Ishikawa (cell line): ENCODE data around the gene STRA6.

ENCODE experiments used
- CEBPB ChIP-seq: IDR thresholded peaks from 2 replicates; pipeline ENCODE4 v1.6.1; 2012
- CREB1 ChIP-seq: IDR thresholded peaks from 2 replicates; pipeline ENCODE4 v1.6.1; 2012; ENCODE audit warnings: low read depth
- EGR1 ChIP-seq: IDR thresholded peaks from 2 replicates; pipeline ENCODE4 v1.6.1; 2012
- EP300 ChIP-seq: IDR thresholded peaks from 2 replicates; pipeline ENCODE4 v1.6.1; 2012; ENCODE audit warnings: borderline replicate concordance
- FOXM1 ChIP-seq: IDR thresholded peaks from 2 replicates; pipeline ENCODE4 v1.6.1; 2012; ENCODE audit warnings: low read depth, borderline replicate concordance
- NFIC ChIP-seq: IDR thresholded peaks from 2 replicates; pipeline ENCODE4 v1.6.1; 2012
- RAD21 ChIP-seq: IDR thresholded peaks from 2 replicates; pipeline ENCODE4 v1.6.1; 2012; ENCODE audit warnings: low read depth
- TAF1 ChIP-seq: IDR thresholded peaks from 2 replicates; pipeline ENCODE4 v1.6.1; 2012; ENCODE audit warnings: low read depth, mild to moderate bottlenecking
- TCF12 ChIP-seq: IDR thresholded peaks from 2 replicates; pipeline ENCODE4 v1.6.1; 2012; ENCODE audit warnings: low read depth
- TEAD4 ChIP-seq: IDR thresholded peaks from 2 replicates; pipeline ENCODE4 v1.6.1; 2012
- YY1 ChIP-seq: IDR thresholded peaks from 2 replicates; pipeline ENCODE4 v1.6.1; 2012; ENCODE audit warnings: low read depth
- ZBTB7A ChIP-seq: IDR thresholded peaks from 2 replicates; pipeline ENCODE4 v1.6.1; 2012; ENCODE audit warnings: low read depth
- TF ChIP-seq, protein P1 (sequence below): IDR thresholded peaks from 2 replicates; pipeline ENCODE4 v1.6.1; 2012; ENCODE audit warnings: low read depth, mild to moderate bottlenecking
- TF ChIP-seq, protein P2 (sequence below): IDR thresholded peaks from 2 replicates; pipeline ENCODE4 v1.6.1; 2012
- TF ChIP-seq, protein P3 (sequence below): IDR thresholded peaks from 2 replicates; pipeline ENCODE4 v1.6.1; 2012

STRA6 gene

DNA sequence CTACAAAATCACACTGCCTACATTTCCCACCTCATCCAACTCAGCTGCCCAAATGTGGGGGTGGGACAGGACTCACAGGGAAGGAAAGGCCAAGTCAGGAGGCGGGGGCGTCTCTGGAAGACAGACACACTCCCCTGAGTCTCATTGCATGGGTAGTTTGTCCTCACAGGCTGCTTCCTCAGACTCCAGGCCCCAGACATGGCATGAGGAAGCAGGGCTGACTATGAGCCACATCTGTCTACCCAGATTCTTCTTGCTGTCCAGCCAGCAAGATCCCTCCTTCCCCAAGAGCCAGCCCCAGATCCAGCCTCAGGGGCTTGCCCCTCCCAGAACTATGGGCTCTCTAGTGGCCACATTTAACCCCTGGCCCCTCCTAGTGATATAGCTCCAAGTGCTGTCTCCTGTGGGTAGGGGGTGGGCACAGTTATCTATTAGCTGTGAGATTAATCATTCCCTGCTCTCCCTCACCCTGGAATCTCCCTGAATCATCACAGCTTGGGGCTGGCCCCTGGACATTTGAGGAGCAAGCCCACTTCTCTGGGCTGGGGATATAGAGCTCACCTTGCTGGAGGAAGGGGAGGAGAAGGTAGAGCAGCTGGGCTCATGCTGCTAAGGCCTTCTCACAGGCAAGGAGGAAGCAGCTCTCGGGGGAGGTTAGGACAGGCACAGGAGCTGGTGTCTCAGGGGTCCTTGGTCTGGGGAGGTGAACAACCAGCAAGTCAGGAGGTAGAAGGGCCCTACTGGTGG lies 31.4 kb upstream of the STRA6 start:
- TF ChIP-seq, protein P1, sequence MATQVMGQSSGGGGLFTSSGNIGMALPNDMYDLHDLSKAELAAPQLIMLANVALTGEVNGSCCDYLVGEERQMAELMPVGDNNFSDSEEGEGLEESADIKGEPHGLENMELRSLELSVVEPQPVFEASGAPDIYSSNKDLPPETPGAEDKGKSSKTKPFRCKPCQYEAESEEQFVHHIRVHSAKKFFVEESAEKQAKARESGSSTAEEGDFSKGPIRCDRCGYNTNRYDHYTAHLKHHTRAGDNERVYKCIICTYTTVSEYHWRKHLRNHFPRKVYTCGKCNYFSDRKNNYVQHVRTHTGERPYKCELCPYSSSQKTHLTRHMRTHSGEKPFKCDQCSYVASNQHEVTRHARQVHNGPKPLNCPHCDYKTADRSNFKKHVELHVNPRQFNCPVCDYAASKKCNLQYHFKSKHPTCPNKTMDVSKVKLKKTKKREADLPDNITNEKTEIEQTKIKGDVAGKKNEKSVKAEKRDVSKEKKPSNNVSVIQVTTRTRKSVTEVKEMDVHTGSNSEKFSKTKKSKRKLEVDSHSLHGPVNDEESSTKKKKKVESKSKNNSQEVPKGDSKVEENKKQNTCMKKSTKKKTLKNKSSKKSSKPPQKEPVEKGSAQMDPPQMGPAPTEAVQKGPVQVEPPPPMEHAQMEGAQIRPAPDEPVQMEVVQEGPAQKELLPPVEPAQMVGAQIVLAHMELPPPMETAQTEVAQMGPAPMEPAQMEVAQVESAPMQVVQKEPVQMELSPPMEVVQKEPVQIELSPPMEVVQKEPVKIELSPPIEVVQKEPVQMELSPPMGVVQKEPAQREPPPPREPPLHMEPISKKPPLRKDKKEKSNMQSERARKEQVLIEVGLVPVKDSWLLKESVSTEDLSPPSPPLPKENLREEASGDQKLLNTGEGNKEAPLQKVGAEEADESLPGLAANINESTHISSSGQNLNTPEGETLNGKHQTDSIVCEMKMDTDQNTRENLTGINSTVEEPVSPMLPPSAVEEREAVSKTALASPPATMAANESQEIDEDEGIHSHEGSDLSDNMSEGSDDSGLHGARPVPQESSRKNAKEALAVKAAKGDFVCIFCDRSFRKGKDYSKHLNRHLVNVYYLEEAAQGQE = no peak
- TF ChIP-seq, protein P2, sequence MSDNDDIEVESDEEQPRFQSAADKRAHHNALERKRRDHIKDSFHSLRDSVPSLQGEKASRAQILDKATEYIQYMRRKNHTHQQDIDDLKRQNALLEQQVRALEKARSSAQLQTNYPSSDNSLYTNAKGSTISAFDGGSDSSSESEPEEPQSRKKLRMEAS = no peak
- TF ChIP-seq CREB1 = no peak

DNA sequence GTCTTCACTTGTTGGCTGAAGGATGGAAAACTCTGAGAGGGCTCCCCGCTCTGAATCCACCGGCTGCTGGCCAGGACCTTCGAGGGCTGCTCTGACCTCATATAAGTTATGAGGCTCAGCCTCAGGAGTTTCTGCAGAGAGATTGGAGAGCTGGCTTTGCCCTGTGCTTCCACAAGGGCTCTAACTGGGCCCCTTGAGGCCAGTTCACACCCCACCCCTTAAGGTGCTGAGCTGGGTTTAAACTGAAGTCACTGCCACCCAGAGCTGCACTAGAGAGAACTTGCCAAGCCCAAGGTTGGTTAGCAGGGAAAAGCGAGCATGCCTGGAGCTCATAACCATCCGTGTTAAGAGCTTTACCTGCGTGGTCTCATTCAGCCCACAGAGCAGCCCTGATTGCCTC lies 30.8 kb upstream of the STRA6 start:
- no peak for TF ChIP-seq YY1
- TF ChIP-seq CEBPB = no peak

DNA sequence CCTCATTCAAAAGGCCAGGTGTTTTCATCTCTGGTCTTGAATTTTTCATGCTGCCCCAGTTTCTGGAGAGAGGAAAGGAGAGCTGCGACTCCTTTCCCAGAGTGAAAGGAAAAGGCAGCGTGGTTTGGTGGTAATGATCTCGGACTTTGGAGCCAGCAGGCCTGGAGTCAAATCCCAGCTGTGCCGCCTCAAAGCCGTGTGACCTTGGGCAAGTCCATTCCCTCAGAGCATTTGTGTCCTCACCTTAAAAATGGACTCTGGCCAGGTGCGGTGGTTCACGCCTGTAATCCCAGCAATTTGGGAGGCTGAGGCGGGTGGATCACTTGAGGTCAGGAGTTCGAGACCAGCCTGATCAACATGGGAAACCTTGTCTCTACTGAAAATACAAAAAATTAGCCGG lies 28.9 kb upstream of the STRA6 start:
- TF ChIP-seq EP300 (no peak), TAF1 (no peak), YY1 (no peak), CEBPB (no peak)
- TF ChIP-seq, protein P3, sequence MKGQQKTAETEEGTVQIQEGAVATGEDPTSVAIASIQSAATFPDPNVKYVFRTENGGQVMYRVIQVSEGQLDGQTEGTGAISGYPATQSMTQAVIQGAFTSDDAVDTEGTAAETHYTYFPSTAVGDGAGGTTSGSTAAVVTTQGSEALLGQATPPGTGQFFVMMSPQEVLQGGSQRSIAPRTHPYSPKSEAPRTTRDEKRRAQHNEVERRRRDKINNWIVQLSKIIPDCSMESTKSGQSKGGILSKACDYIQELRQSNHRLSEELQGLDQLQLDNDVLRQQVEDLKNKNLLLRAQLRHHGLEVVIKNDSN = no peak

DNA sequence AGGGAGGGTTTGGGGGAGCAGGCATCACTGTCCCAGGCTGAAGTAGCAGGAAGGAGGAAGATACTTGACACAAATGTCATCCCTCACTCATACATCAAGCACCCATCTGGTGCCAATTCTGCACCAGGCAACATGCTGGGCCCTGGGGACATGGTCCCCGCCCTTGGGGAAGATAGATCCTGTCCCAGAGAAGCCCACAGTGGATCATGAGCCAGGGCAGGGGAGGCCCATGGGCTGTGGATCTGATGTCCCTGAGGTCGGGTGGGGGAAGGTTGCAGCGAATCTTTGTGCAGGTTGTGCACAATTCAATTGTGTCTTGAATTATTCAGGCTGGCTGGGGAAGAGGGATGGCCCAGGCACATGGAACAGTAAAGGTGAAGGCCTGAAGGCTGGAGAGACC lies 27.1 kb upstream of the STRA6 start:
- no peak for TF ChIP-seq CEBPB
- TF ChIP-seq EP300 = no peak
- TF ChIP-seq TAF1 = no peak
- no peak for TF ChIP-seq TEAD4

DNA sequence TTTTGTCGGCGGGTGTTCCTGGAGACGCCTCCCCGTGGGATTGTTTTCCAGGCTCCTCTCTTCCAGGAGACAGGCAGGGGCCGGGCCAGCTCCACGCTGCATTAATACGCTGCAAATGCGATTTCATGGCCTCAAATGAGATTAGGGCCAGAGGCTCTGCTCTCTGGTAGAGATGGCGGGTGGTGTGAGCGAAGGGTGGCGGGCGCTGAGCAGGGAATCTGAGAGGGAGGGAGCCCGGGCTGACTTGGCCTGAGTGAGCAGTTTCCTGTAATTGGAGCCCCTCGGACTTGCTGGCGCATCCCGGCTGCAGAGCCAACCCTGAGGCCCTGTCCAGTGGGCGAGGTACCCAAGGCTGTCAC lies 26.1 kb upstream of the STRA6 start:
- TF ChIP-seq, protein P2 = no peak
- TF ChIP-seq TEAD4 = no peak
- TF ChIP-seq RAD21 = no peak
- no peak for TF ChIP-seq EGR1
- TF ChIP-seq CEBPB = no peak
- TF ChIP-seq ZBTB7A = no peak
- TF ChIP-seq FOXM1 = no peak
- no peak for TF ChIP-seq YY1
- TF ChIP-seq, protein P1 = no peak
- no peak for TF ChIP-seq TCF12
- TF ChIP-seq, protein P3 = no peak
- TF ChIP-seq EP300 = no peak
- TF ChIP-seq CREB1 = no peak
- no peak for TF ChIP-seq NFIC
- TF ChIP-seq TAF1 = no peak

DNA sequence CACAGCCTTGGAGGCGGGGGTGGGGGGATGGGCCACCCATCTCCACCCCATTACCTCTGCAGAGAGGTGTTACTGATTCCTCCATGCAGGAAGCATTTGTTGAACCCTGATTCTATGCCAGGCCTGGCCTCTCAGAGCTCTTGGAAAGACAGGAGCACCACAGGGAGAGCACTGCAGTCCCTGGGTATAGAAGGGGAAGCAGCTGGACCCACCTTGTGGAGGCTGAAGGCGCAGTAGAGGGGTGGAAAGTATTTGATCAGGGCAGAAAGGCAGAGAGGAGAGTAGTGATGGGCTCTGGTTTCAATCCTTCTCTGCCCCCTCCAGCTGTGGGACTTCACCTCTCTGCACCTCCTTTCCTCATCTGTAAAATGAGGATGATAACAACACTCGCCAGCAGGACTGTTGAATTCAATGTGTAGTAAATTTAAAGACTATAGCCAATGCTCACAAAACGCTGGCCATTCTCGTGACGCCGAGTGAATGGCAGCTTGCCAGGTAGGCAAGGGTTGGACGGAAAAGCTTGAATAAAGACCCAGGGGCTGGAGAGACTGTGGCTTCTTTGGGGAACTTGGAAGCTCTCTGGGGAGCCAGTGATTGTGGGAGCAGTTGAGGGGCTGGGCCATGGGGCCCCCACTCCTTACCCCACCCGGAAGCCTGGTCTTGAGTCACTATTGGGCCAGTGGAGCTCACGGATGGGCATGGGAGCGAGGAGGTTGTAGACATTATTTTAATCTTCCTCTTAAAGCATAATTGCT lies 25.6 kb upstream of the STRA6 start:
- TF ChIP-seq, protein P2 = no peak
- TF ChIP-seq, protein P1 = no peak
- TF ChIP-seq YY1 (no peak), CREB1 (no peak), CEBPB (no peak), TAF1 (no peak), RAD21 (no peak), EP300 (no peak), TCF12 (no peak), ZBTB7A (no peak), EGR1 (no peak), NFIC (no peak), FOXM1 (no peak), TEAD4 (no peak)
- TF ChIP-seq, protein P3 = no peak
